Esophagus muscularis mucosa (tissue), 4 donors: Measurements from ENCODE around the gene SSBP4. TPM values are rescaled to one million over a fixed set of nuclear protein-coding genes. Genes with fewer than 3 reads are reported as not detected.

Source experiments
- DNase-seq: peaks from one replicate; pipeline ENCODE4 v3.0.0-alpha.2; 2017; ENCODE audit errors: extremely low spot score
- H3K27ac ChIP-seq, 4 donors: fragments of 200-600 bp; sonication (generic); replicated peaks in 1 of 4; 1 replicate in 3 of 4; 2 replicates in 1 of 4; pipeline ENCODE4 v1.5.1; 2016 to 2019; ENCODE audit warnings: mild to moderate bottlenecking in 1 of 4
- H3K27me3 ChIP-seq, 4 donors: fragments of 200-600 bp; sonication (generic); one replicate each; pipeline versions ENCODE4 v1.5.1 to v1.6.0; 2016 to 2019
- H3K36me3 ChIP-seq, 4 donors: fragments of 200-600 bp; sonication (generic); one replicate each; pipeline ENCODE4 v1.5.1; 2016 to 2019
- H3K4me1 ChIP-seq, 4 donors: fragments of 200-600 bp; sonication (generic); one replicate each; pipeline ENCODE4 v1.5.1; 2016 to 2019
- H3K4me3 ChIP-seq, 4 donors: fragments of 200-600 bp; sonication (generic); 1 replicate in 2 of 4; 2 replicates in 2 of 4; pipeline ENCODE4 v1.5.1; 2016 to 2019; ENCODE audit warnings: mild to moderate bottlenecking in 4 of 4, moderate library complexity in 1 of 4
- H3K9me3 ChIP-seq, 4 donors: fragments of 200-600 bp; sonication (generic); 1 replicate in 3 of 4; 2 replicates in 1 of 4; pipeline ENCODE4 v1.5.1; 2016 to 2019
- CTCF ChIP-seq, 3 experiments: fragments of 200-600 bp in 2 of 3; fragments of 450-650 bp in 1 of 3; sonication (generic) in 2 of 3; IDR thresholded peaks; one replicate each; pipeline ENCODE4 v1.5.1; 2017 to 2019; ENCODE audit warnings: antibody characterized with exemption in 3 of 3, mild to moderate bottlenecking in 2 of 3, moderate library complexity in 1 of 3
- EP300 ChIP-seq: sonication (generic); formaldehyde crosslinking; IDR thresholded peaks from one replicate; pipeline ENCODE4 v1.6.1; 2017; ENCODE audit warnings: antibody characterized with exemption
- POLR2A ChIP-seq: fragments of 450-650 bp; IDR thresholded peaks from one replicate; pipeline ENCODE4 v1.6.1; 2017; ENCODE audit warnings: antibody characterized with exemption, moderate library complexity, mild to moderate bottlenecking, low read depth
- POLR2AphosphoS5 ChIP-seq, 2 donors: sonication (generic); formaldehyde crosslinking; IDR thresholded peaks; one replicate each; pipeline ENCODE4 v1.6.1; 2017; ENCODE audit warnings: antibody characterized with exemption in 2 of 2
- WGBS: methylation state at CpG from one replicate; pipeline ENCODE4 v1.1.5; 2018; 5-methylcytosine and 5-hydroxymethylcytosine counted together
- intact Hi-C: fragments of 100-400 bp; cut with DNase I; formaldehyde crosslinking; loops from one replicate; pipeline ENCODE4 v1.15.1; 2023
- total RNA-seq, 4 donors: library from RNA; depleted of rRNA; stranded (reverse); fragments of >200 nt; gene quantifications; one replicate each; pipeline versions ENCODE4 v1.1.0 to v1.2.1, GENCODE V29; 2016

SSBP4 gene
- total RNA-seq, 4 donors from 2014 or later = 53.2 to 109 (median 77.8) TPM

DNA sequence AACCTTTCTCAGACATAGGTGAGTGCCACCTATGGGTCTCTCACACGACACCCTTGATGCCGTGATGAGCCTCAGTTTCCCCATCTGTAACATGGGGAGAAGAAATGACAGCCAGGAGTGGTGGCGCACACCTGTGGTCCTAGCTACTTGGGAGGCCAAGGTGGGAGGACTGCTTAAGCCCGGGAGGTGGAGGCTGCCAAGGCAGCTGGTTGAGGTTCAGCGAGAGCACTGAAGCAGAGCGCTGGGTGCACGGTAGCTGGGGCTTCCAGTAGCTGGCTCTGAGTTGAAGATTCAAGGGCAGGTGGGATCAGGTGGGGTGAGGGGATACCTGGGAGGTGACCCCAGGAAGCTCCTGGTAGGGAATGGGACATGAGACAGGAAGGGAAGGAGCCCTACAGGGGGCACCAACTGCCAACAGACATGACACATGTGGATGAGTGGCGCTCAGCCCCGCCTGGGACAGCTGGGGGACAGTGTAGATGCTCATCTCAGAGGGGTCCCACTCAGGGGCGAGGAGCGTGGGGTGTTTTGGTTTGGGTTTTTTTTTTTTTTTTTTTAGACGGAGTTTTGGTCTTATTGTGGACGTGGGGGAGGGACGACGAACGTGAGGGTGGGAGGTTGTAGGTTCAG, 6.5 kb upstream of the SSBP4 start:
- no peak for TF ChIP-seq POLR2AphosphoS5 (IDR thresholded peaks at IDR 0.05)
- TF ChIP-seq CTCF (IDR thresholded peaks at IDR 0.05) = no peak
- TF ChIP-seq POLR2A = no peak
- TF ChIP-seq EP300 = no peak
- H3K27ac ChIP-seq = no peak overlapping the region
- H3K27me3 ChIP-seq = no peaks in the 10 kb centered on the region
- DNase-seq = no peak
- no peaks in the 10 kb centered on the region for H3K36me3 ChIP-seq
- WGBS = 77% methylated on average over 16 of the region's 16 CpGs
- H3K4me1 ChIP-seq = peaks cover 34 to 45% (median 40%) of the 10 kb centered on the region in 4 donors
- H3K4me3 ChIP-seq = no peak overlapping the region
- intact Hi-C loops = loop anchor here (5.0 kb wide), 1 partner anchor 135 kb away; no protein-coding TSS in a partner anchor
- H3K9me3 ChIP-seq = no peaks in the 10 kb centered on the region

GRCh38 chr19:18414504-18415177, 4.6 kb upstream of the SSBP4 start:
- intact Hi-C loops = loop anchor here (5.0 kb wide), 1 partner anchor 137 kb away; no protein-coding TSS in a partner anchor
- H3K4me3 ChIP-seq = peak overlapping the region; percentile 32 to 53 (median 39)
- DNase-seq = no peak
- no peaks in the 10 kb centered on the region for H3K36me3 ChIP-seq
- no peaks in the 10 kb centered on the region for H3K9me3 ChIP-seq
- no peaks in the 10 kb centered on the region for H3K27me3 ChIP-seq
- TF ChIP-seq POLR2AphosphoS5 (IDR thresholded peaks at IDR 0.05) (no peak), CTCF (IDR thresholded peaks at IDR 0.05) (no peak), POLR2A (no peak), EP300 (no peak)
- peaks cover 47 to 60% (median 54%) of the 10 kb centered on the region in 4 donors for H3K4me1 ChIP-seq
- WGBS = 43% methylated on average over 8 of the region's 11 CpGs
- H3K27ac ChIP-seq = peak overlapping the region; percentile 86 to 88 (median 88)

- Histone ChIP-seq H3K27me3 (no peaks in the 10 kb centered on the region), H3K9me3 (no peaks in the 10 kb centered on the region), H3K4me1 (peaks cover 53 to 64% (median 59%) of the 10 kb centered on the region in 4 donors), H3K36me3 (no peaks in the 10 kb centered on the region), H3K27ac (peak overlapping the region; percentile 86 to 88 (median 88)), H3K4me3 (peak overlapping the region; percentile 32 to 53 (median 39))
- no peak for TF ChIP-seq CTCF (IDR thresholded peaks at IDR 0.05)
- TF ChIP-seq POLR2AphosphoS5 (IDR thresholded peaks at IDR 0.05) = peak; percentile 75 to 78
- WGBS = 14% methylated on average over 25 of the region's 25 CpGs
- intact Hi-C loops = no loop called here
- no peak for DNase-seq
These were observed 3.9 kb upstream of the SSBP4 start for GRCh38 chr19:18415178-18415867.

DNA sequence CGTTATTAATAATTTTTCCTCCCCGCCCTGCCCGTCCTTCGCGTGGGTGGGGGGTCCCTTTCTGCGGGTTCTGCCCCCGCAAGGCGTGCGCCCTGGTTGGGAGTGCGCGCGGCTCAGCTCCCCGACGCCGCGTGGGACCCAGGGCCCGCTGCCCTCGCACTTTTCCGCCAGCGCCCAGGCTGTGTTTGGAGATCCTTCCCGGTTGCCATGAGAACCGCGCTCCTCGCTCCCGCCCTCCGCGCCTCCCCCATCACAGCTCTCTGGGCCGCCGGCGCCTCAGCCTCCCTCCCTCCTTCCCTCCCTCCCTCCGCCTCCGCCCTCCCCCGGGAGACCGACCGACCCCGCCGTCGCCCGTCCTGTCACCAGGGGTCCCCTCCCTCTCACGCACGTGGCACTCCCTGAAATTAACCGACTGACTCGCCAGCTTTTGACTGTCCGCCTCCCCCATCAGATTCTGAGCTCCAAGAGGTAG, 2.4 kb upstream of the SSBP4 start:
- TF ChIP-seq POLR2AphosphoS5 (IDR thresholded peaks at IDR 0.05) (peak; percentile 48 to 68), EP300 (no peak), POLR2A (no peak)
- H3K27me3 ChIP-seq = no peaks in the 10 kb centered on the region
- H3K36me3 ChIP-seq = no peaks in the 10 kb centered on the region
- WGBS = 2% methylated on average over 38 of the region's 44 CpGs
- peaks cover 64 to 74% (median 72%) of the 10 kb centered on the region in 4 donors for H3K4me1 ChIP-seq
- peak overlapping the region; percentile 86 to 88 (median 88) for H3K27ac ChIP-seq
- peak overlapping the region; percentile 55 to 95 (median 78) for H3K4me3 ChIP-seq
- no peaks in the 10 kb centered on the region for H3K9me3 ChIP-seq
- intact Hi-C loops = no loop called here
- DNase-seq = peak; percentile 96
